Lower leg skin (tissue), 3 donors: ENCODE measurements around the gene ETHE1.

Experiments
- POLR2A ChIP-seq, 2 donors: fragments of 450-650 bp; IDR thresholded peaks; one replicate each; pipeline ENCODE4 v1.6.1; 2016 to 2017; ENCODE audit warnings: antibody characterized with exemption in 2 of 2, mild to moderate bottlenecking in 1 of 2, moderate library complexity in 1 of 2
- TF ChIP-seq, protein P1 (sequence below), 3 donors: fragments of 450-650 bp; IDR thresholded peaks; one replicate each; pipeline ENCODE4 v1.5.1; 2016; ENCODE audit warnings: antibody characterized with exemption in 3 of 3, mild to moderate bottlenecking in 3 of 3, moderate library complexity in 2 of 3

- TF ChIP-seq, protein P1, sequence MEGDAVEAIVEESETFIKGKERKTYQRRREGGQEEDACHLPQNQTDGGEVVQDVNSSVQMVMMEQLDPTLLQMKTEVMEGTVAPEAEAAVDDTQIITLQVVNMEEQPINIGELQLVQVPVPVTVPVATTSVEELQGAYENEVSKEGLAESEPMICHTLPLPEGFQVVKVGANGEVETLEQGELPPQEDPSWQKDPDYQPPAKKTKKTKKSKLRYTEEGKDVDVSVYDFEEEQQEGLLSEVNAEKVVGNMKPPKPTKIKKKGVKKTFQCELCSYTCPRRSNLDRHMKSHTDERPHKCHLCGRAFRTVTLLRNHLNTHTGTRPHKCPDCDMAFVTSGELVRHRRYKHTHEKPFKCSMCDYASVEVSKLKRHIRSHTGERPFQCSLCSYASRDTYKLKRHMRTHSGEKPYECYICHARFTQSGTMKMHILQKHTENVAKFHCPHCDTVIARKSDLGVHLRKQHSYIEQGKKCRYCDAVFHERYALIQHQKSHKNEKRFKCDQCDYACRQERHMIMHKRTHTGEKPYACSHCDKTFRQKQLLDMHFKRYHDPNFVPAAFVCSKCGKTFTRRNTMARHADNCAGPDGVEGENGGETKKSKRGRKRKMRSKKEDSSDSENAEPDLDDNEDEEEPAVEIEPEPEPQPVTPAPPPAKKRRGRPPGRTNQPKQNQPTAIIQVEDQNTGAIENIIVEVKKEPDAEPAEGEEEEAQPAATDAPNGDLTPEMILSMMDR (IDR thresholded peaks at IDR 0.05) = no peak
- TF ChIP-seq POLR2A (IDR thresholded peaks at IDR 0.05) = no peak
Measured at GRCh38 chr19:43490759-43491158, 36.2 kb downstream of the ETHE1 start.
